GM18951 (cell line): ENCODE measurements around the gene GAPDHS.

Experiments used
- POLR2A ChIP-seq: IDR thresholded peaks from 4 replicates; pipeline ENCODE4 v1.6.1; 2011; ENCODE audit warnings: mild to moderate bottlenecking; ENCODE audit not compliant: insufficient read length, insufficient read depth; ENCODE audit errors: extremely low read depth
- in situ Hi-C: fragments of 300-500 bp; cut with MboI; formaldehyde crosslinking; loops from one replicate; pipeline ENCODE4 v1.12.0; 2022; ENCODE audit warnings: low sequenced_read_pairs, mixed read lengths, inconsistent platforms; ENCODE audit not compliant: unreplicated experiment

The GAPDHS gene

GRCh38 chr19:35549879-35550523, 16.7 kb downstream of the GAPDHS start:
- in situ Hi-C loops, result no loop called here
- TF ChIP-seq POLR2A, result no peak

GRCh38 chr19:35551091-35551810, 18.0 kb downstream of the GAPDHS start:
- no peak for TF ChIP-seq POLR2A

GRCh38 chr19:35552534-35553384, 19.5 kb downstream of the GAPDHS start:
- TF ChIP-seq POLR2A, result no peak
- in situ Hi-C loops, result no loop called here

More at GRCh38 chr19:35551091-35551810, 18.0 kb downstream of the GAPDHS start:
- in situ Hi-C loops, result no loop called here

- in situ Hi-C loops, result no loop called here
- no peak for TF ChIP-seq POLR2A
Observed at GRCh38 chr19:35553385-35554000, 20.2 kb downstream of the GAPDHS start.

- TF ChIP-seq POLR2A, result no peak
- in situ Hi-C loops, result no loop called here
Observed at GRCh38 chr19:35554076-35554475, 20.8 kb downstream of the GAPDHS start.

- TF ChIP-seq POLR2A, result no peak
- in situ Hi-C loops, result no loop called here
Observed at GRCh38 chr19:35555301-35556005, 22.2 kb downstream of the GAPDHS start.

GRCh38 chr19:35556025-35556590, 22.9 kb downstream of the GAPDHS start:
- in situ Hi-C loops, result no loop called here
- no peak for TF ChIP-seq POLR2A

- TF ChIP-seq POLR2A, result no peak
- in situ Hi-C loops, result no loop called here
Observed at GRCh38 chr19:35556846-35557538, 23.7 kb downstream of the GAPDHS start.

GRCh38 chr19:35557539-35558399, 24.5 kb downstream of the GAPDHS start:
- in situ Hi-C loops, result no loop called here
- no peak for TF ChIP-seq POLR2A

GRCh38 chr19:35558400-35559280, 25.4 kb downstream of the GAPDHS start:
- in situ Hi-C loops, result no loop called here
- TF ChIP-seq POLR2A, result no peak
